Measurements from ENCODE around the gene PPP1R13L. TPM values are rescaled to one million over a fixed set of nuclear protein-coding genes. Genes with fewer than 3 reads are reported as not detected.
"Not testable (repeated sequence)": the region's sequence is repeated elsewhere in the genome, so short reads cannot be mapped to it uniquely, and the experiment has no call there.

PPP1R13L gene
- total and polyA plus RNA-seq, 4 donors, result 14.0 to 37.3 (median 33.0) TPM

- Histone ChIP-seq H3K4me3 (no peak overlapping the region), H3K9ac (ENCODE audit: insufficient read depth in 1 of 2, low read length in 2 of 2) (no peak overlapping the region), H3K4me1 (ENCODE audit: control insufficient read depth in 5 of 5, insufficient read depth in 5 of 5, low read length in 5 of 5) (peaks cover under 1 to 23% (median 4%) of the 10 kb centered on the region in 5 donors), H3K9me3 (ENCODE audit: control insufficient read depth in 4 of 4, insufficient read depth in 3 of 4, low read length in 3 of 4) (peaks cover 0 to 2% (median 0%) of the 10 kb centered on the region in 4 donors), H3K27me3 (ENCODE audit: control insufficient read depth in 3 of 3, insufficient read depth in 3 of 3, low read length in 2 of 3) (peaks cover 0 to 7% (median 4%) of the 10 kb centered on the region in 3 donors), H3K36me3 (ENCODE audit: control insufficient read depth in 4 of 4, insufficient read depth in 4 of 4, low read length in 4 of 4) (peaks cover 0 to 13% (median 4%) of the 10 kb centered on the region in 4 donors), H3K27ac (ENCODE audit: low read depth in 1 of 2, low read length in 1 of 2) (no peak overlapping the region)
- ATAC-seq (ENCODE audit: insufficient read depth, low FRiP score) (no peak), DNase-seq (no peak)
- TF ChIP-seq CTCF (IDR thresholded peaks at IDR 0.05; ENCODE audit: control extremely low read depth, extremely low read depth), result no peak
- 40 to 48% methylated on average over 4 of the region's 4 CpGs for WGBS, 2 donors
Observed at GRCh38 chr19:45409557-45409920, 4.7 kb upstream of the PPP1R13L start.

GRCh38 chr19:45408830-45409556, 4.1 kb upstream of the PPP1R13L start:
- WGBS, 2 donors, result 86 to 88% methylated on average over 15 of the region's 15 CpGs
- ATAC-seq (ENCODE audit: insufficient read depth, low FRiP score) (no peak), DNase-seq (no peak)
- Histone ChIP-seq H3K27me3 (ENCODE audit: control insufficient read depth in 3 of 3, insufficient read depth in 3 of 3, low read length in 2 of 3) (peaks cover 0 to 12% (median 9%) of the 10 kb centered on the region in 3 donors), H3K27ac (ENCODE audit: low read depth in 1 of 2, low read length in 1 of 2) (no peak overlapping the region), H3K9me3 (ENCODE audit: control insufficient read depth in 4 of 4, insufficient read depth in 3 of 4, low read length in 3 of 4) (peaks cover 0 to 2% (median 0%) of the 10 kb centered on the region in 4 donors), H3K4me1 (ENCODE audit: control insufficient read depth in 5 of 5, insufficient read depth in 5 of 5, low read length in 5 of 5) (peaks cover 3 to 28% (median 6%) of the 10 kb centered on the region in 5 donors), H3K36me3 (ENCODE audit: control insufficient read depth in 4 of 4, insufficient read depth in 4 of 4, low read length in 4 of 4) (peaks cover 0 to 8% (median 3%) of the 10 kb centered on the region in 4 donors), H3K9ac (ENCODE audit: insufficient read depth in 1 of 2, low read length in 2 of 2) (no peak overlapping the region), H3K4me3 (no peak overlapping the region)
- no peak for TF ChIP-seq CTCF (IDR thresholded peaks at IDR 0.05; ENCODE audit: control extremely low read depth, extremely low read depth)

- no peak overlapping the region for H3K27ac ChIP-seq (ENCODE audit: low read depth in 1 of 2, low read length in 1 of 2)
- H3K4me3 ChIP-seq, result no peak overlapping the region
- ATAC-seq (ENCODE audit: insufficient read depth, low FRiP score) (no peak), DNase-seq (no peak)
- 93% methylated on average over 8 of the region's 8 CpGs for WGBS, 2 donors
- H3K9ac ChIP-seq (ENCODE audit: insufficient read depth in 1 of 2, low read length in 2 of 2), result no peak overlapping the region
- no peaks in the 10 kb centered on the region for H3K36me3 ChIP-seq (ENCODE audit: control insufficient read depth in 4 of 4, insufficient read depth in 4 of 4, low read length in 4 of 4)
- peaks cover 0 to 21% (median 17%) of the 10 kb centered on the region in 3 donors for H3K27me3 ChIP-seq (ENCODE audit: control insufficient read depth in 3 of 3, insufficient read depth in 3 of 3, low read length in 2 of 3)
- peaks cover 3 to 32% (median 10%) of the 10 kb centered on the region in 5 donors for H3K4me1 ChIP-seq (ENCODE audit: control insufficient read depth in 5 of 5, insufficient read depth in 5 of 5, low read length in 5 of 5)
- no peaks in the 10 kb centered on the region for H3K9me3 ChIP-seq (ENCODE audit: control insufficient read depth in 4 of 4, insufficient read depth in 3 of 4, low read length in 3 of 4)
- TF ChIP-seq CTCF (IDR thresholded peaks at IDR 0.05; ENCODE audit: control extremely low read depth, extremely low read depth), result no peak
Observed at GRCh38 chr19:45408121-45408520, 3.3 kb upstream of the PPP1R13L start.

- not testable (repeated sequence) for DNase-seq; H3K4me3 ChIP-seq; H3K27ac ChIP-seq (ENCODE audit: low read depth in 1 of 2, low read length in 1 of 2); H3K9ac ChIP-seq (ENCODE audit: insufficient read depth in 1 of 2, low read length in 2 of 2); H3K9me3 ChIP-seq (ENCODE audit: control insufficient read depth in 4 of 4, insufficient read depth in 3 of 4, low read length in 3 of 4); ATAC-seq (ENCODE audit: insufficient read depth, low FRiP score); H3K36me3 ChIP-seq (ENCODE audit: control insufficient read depth in 4 of 4, insufficient read depth in 4 of 4, low read length in 4 of 4)
- WGBS, 2 donors, result 86 to 91% methylated on average over 5 of the region's 5 CpGs
- peaks cover 0 to 26% (median 23%) of the 10 kb centered on the region in 3 donors for H3K27me3 ChIP-seq (ENCODE audit: control insufficient read depth in 3 of 3, insufficient read depth in 3 of 3, low read length in 2 of 3)
- H3K4me1 ChIP-seq (ENCODE audit: control insufficient read depth in 5 of 5, insufficient read depth in 5 of 5, low read length in 5 of 5), result peaks cover 3 to 32% (median 13%) of the 10 kb centered on the region in 5 donors
Observed at GRCh38 chr19:45407585-45407984, 2.7 kb upstream of the PPP1R13L start.

Measured in lung (tissue), 12 donors.